Measurements from ENCODE around the gene GNAQ.

DNA sequence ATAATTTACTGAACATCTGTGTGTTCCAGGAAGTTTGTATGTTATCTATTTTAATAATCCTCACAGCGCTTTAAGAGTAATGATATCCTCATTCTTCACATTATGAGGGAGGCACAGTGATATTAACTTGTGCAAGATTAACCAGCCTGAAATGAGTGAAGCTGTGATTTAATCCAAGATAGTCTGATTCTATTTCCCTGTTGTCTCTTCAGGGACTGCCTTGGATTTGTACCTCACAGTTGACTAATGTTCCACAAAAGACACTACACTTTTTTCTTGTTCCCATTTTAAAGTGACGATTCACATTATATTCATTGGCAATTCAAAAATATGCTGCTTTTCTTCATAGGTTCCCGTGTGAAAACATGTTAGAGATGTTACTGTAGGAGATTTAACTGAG lies 258.2 kb downstream of the GNAQ start:
- TF ChIP-seq, protein P1, sequence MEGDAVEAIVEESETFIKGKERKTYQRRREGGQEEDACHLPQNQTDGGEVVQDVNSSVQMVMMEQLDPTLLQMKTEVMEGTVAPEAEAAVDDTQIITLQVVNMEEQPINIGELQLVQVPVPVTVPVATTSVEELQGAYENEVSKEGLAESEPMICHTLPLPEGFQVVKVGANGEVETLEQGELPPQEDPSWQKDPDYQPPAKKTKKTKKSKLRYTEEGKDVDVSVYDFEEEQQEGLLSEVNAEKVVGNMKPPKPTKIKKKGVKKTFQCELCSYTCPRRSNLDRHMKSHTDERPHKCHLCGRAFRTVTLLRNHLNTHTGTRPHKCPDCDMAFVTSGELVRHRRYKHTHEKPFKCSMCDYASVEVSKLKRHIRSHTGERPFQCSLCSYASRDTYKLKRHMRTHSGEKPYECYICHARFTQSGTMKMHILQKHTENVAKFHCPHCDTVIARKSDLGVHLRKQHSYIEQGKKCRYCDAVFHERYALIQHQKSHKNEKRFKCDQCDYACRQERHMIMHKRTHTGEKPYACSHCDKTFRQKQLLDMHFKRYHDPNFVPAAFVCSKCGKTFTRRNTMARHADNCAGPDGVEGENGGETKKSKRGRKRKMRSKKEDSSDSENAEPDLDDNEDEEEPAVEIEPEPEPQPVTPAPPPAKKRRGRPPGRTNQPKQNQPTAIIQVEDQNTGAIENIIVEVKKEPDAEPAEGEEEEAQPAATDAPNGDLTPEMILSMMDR (conservative IDR thresholded peaks at IDR 0.05 in 1 of 2, IDR thresholded peaks at IDR 0.05 in 1 of 2; ENCODE audit: low read depth in 1 of 2, low read length in 2 of 2) = no peak
- no peak for TF ChIP-seq EZH2 (IDR thresholded peaks at IDR 0.05; ENCODE audit: low read length, missing control alignments)

Data from fibroblast of lung (primary cell).